K562 (cell line): ENCODE results near the gene TBPL2. TPM values are rescaled to one million over a fixed set of nuclear protein-coding genes. Genes with fewer than 3 reads are reported as not detected.

Experiments used
- ATAC-seq: fragments of 200-7000 bp; cut with Tn5 transposase; 3 replicates; pipeline ENCODE4 v1.9.1; 2020; ENCODE audit warnings: moderate library complexity
- BruUV-seq: library from RNA; stranded (reverse); fragments of 400-500 nt; replicated peaks from 2 replicates; lab custom pipeline; 2021; lab: Mats Ljungman, UMichigan
- CTCF ChIA-PET: fragments of 300-600 bp; formaldehyde crosslinking; extraction: SDS; loops from one replicate; lab custom pipeline; 2021; ENCODE audit warnings: low intra/inter-chr PET ratio; lab: Yijun Ruan, JAX
- POLR2A ChIA-PET: fragments of 300-600, 350-650 bp; sonication (Branson Sonifier 250); formaldehyde crosslinking; extraction: SDS; loops from one replicate; lab custom pipeline; 2021; ENCODE audit warnings: antibody characterized with exemption, inconsistent platforms; lab: Yijun Ruan, JAX
- DNase-seq, 4 experiments: peaks; one replicate each; pipeline versions ENCODE4 v3.0.0 to v3.0.0-alpha.2; 2011 to 2018; ENCODE audit warnings: low spot score in 3 of 4, mixed read lengths in 3 of 4; ENCODE audit errors: extremely low read depth in 1 of 4
- FAIRE-seq: peaks from 2 replicates; lab custom pipeline; 2011; peaks lifted over from hg19 to GRCh38; lab: Jason Lieb, UNC
- H2AFZ ChIP-seq: 2 replicates; pipeline ENCODE4 v1.6.0; 2011; ENCODE audit warnings: low read depth, low read length, control low read depth, inconsistent platforms
- H3K27ac ChIP-seq: fragments of 200-600 bp; 3 replicates; pipeline ENCODE4 v1.8.0; 2011; ENCODE audit warnings: low read depth, mild to moderate bottlenecking, control low read depth, inconsistent platforms, low read length, moderate library complexity, mixed read lengths; ENCODE audit errors: extremely low read depth
- H3K27me3 ChIP-seq, 2 experiments: fragments of 300-600 bp in 1 of 2; 2 replicates in 1 of 2; 3 replicates in 1 of 2; pipeline versions ENCODE4 v1.6.0 to v1.8.0; 2011; ENCODE audit warnings: inconsistent platforms in 2 of 2, low read length in 2 of 2, mild to moderate bottlenecking in 1 of 2, mixed read lengths in 1 of 2, moderate library complexity in 1 of 2; ENCODE audit not compliant: control insufficient read depth in 2 of 2, insufficient read depth in 2 of 2
- H3K36me3 ChIP-seq: fragments of 300-600 bp; 3 replicates; pipeline ENCODE4 v1.8.0; 2011; ENCODE audit warnings: mild to moderate bottlenecking, low read length, inconsistent platforms; ENCODE audit not compliant: control insufficient read depth, insufficient read depth
- H3K4me1 ChIP-seq, 2 experiments: fragments of 200-600 bp in 1 of 2; replicated peaks in 1 of 2; 2 replicates in 1 of 2; 3 replicates in 1 of 2; pipeline versions ENCODE4 v1.5.1 to v1.8.0; 2011; ENCODE audit warnings: inconsistent platforms in 2 of 2, low read length in 2 of 2, mild to moderate bottlenecking in 1 of 2, mixed read lengths in 1 of 2, moderate library complexity in 1 of 2; ENCODE audit not compliant: control insufficient read depth in 2 of 2, insufficient read depth in 2 of 2
- H3K4me2 ChIP-seq: 2 replicates; pipeline ENCODE4 v1.6.1; 2011; ENCODE audit warnings: low read length, control low read depth, inconsistent platforms, mixed read lengths; ENCODE audit not compliant: insufficient read depth
- H3K4me3 ChIP-seq: fragments of 200-600 bp; sonication (generic), shearing (Covaris generic); 2 replicates; pipeline ENCODE4 v1.5.1; 2016; ENCODE audit warnings: control low read depth, inconsistent platforms
- H3K79me2 ChIP-seq: fragments of 200-600 bp; 3 replicates; pipeline ENCODE4 v1.8.0; 2011; ENCODE audit warnings: low read length, inconsistent platforms; ENCODE audit not compliant: control insufficient read depth, insufficient read depth
- H3K9ac ChIP-seq, 2 experiments: 2 replicates each; pipeline versions ENCODE4 v1.6.0 to v1.6.1; 2011; ENCODE audit warnings: low read depth in 2 of 2, low read length in 2 of 2, control low read depth in 1 of 2, inconsistent platforms in 1 of 2, mild to moderate bottlenecking in 1 of 2, mixed read lengths in 1 of 2; ENCODE audit not compliant: insufficient read depth in 1 of 2
- H3K9me1 ChIP-seq: one replicate; pipeline ENCODE4 v1.6.0; 2011; ENCODE audit warnings: inconsistent platforms, mild to moderate bottlenecking, low read length, moderate library complexity; ENCODE audit not compliant: control insufficient read depth, insufficient read depth
- H3K9me3 ChIP-seq: replicated peaks from 2 replicates; pipeline ENCODE4 v1.5.1; 2011; ENCODE audit warnings: low read depth, low read length, inconsistent platforms; ENCODE audit not compliant: control insufficient read depth, insufficient read depth
- H4K20me1 ChIP-seq: replicated peaks from 2 replicates; pipeline ENCODE4 v1.6.1; 2011; ENCODE audit warnings: low read length, inconsistent platforms, mixed read lengths; ENCODE audit not compliant: control insufficient read depth, insufficient read depth
- FOSL1 ChIP-seq: fragments of 200-800 bp; sonication (Bioruptor generic); conservative IDR thresholded peaks from 2 replicates; pipeline ENCODE4 v1.6.1; 2016; ENCODE audit warnings: missing genetic modification characterization, missing compliant biosample characterization
- NFRKB ChIP-seq: fragments of 450-650 bp; IDR thresholded peaks from 2 replicates; pipeline ENCODE4 v1.6.1; 2016; ENCODE audit warnings: low read depth
- TBL1XR1 ChIP-seq, 2 experiments: IDR thresholded peaks; 2 replicates each; pipeline ENCODE4 v1.6.1; 2012; ENCODE audit warnings: improper control_type of control experiment in 2 of 2, low read length in 2 of 2, mild to moderate bottlenecking in 1 of 2
- WGBS: fragments of 100-300 bp; shearing (Covaris generic); methylation state at CpG from one replicate; pipeline ENCODE4 v1.1.6; 2016; ENCODE audit warnings: low coverage, mixed read lengths; ENCODE audit not compliant: insufficient coverage; ENCODE audit errors: missing lambda C conversion rate; 5-methylcytosine and 5-hydroxymethylcytosine counted together
- in situ Hi-C: fragments of 300-500 bp; cut with MboI; formaldehyde crosslinking; loops from 4 replicates; pipeline ENCODE4 v1.15.0; 2018; ENCODE audit warnings: inconsistent platforms, mixed read lengths
- intact Hi-C: fragments of 100-400 bp; cut with micrococcal nuclease; formaldehyde crosslinking; loops from 2 replicates; pipeline ENCODE4 v1.14.2; 2022
- polyA plus RNA-seq, 8 experiments: library from polyadenylated mRNA; depleted of rRNA in 4 of 8; stranded (reverse) in 5 of 8; unstranded in 3 of 8; fragments of >200 nt; fragmentation: Nextera tagmentation in 2 of 8; fragmentation: Illumina TruSeq in 1 of 8; extraction: Ambion mirVana in 2 of 8; extraction: Trizol in 1 of 8; gene quantifications; 2 replicates each; pipeline versions ENCODE4 v1.2.1 to v1.2.3, GENCODE V29; 2011 to 2014; ENCODE audit warnings: inconsistent platforms in 1 of 8, missing spikeins in 1 of 8
- total RNA-seq, 7 experiments: library from RNA; depleted of rRNA in 6 of 7; stranded (reverse); fragments of >200 nt in 6 of 7; fragmentation: Illumina TruSeq in 2 of 7; extraction: Trizol in 2 of 7; gene quantifications; 2 replicates each; pipeline versions ENCODE4 v1.2.1 to v1.2.3, GENCODE V29; 2011 to 2021; ENCODE audit warnings: low replicate concordance in 1 of 7
- TF ChIP-seq, protein P1 (sequence below): sonication (generic); formaldehyde crosslinking; IDR thresholded peaks from 2 replicates; pipeline ENCODE4 v1.8.1; 2023; ENCODE audit warnings: mild to moderate bottlenecking, missing genetic modification reagents
- TF ChIP-seq, protein P2 (sequence below), 2 experiments: fragments of 450-650 bp in 1 of 2; sonication (generic) in 1 of 2; formaldehyde crosslinking in 1 of 2; IDR thresholded peaks in 1 of 2; conservative IDR thresholded peaks in 1 of 2; 2 replicates each; pipeline versions ENCODE4 v1.6.1 to v1.8.1; 2016 to 2023; ENCODE audit warnings: mild to moderate bottlenecking in 2 of 2, moderate library complexity in 2 of 2, inconsistent platforms in 1 of 2, missing genetic modification reagents in 1 of 2

The TBPL2 gene
- total and polyA plus RNA-seq, 9 of the 15 experiments (the other 6 are each of a cell fraction or from before 2014, with no cell fraction given): not detected

DNA sequence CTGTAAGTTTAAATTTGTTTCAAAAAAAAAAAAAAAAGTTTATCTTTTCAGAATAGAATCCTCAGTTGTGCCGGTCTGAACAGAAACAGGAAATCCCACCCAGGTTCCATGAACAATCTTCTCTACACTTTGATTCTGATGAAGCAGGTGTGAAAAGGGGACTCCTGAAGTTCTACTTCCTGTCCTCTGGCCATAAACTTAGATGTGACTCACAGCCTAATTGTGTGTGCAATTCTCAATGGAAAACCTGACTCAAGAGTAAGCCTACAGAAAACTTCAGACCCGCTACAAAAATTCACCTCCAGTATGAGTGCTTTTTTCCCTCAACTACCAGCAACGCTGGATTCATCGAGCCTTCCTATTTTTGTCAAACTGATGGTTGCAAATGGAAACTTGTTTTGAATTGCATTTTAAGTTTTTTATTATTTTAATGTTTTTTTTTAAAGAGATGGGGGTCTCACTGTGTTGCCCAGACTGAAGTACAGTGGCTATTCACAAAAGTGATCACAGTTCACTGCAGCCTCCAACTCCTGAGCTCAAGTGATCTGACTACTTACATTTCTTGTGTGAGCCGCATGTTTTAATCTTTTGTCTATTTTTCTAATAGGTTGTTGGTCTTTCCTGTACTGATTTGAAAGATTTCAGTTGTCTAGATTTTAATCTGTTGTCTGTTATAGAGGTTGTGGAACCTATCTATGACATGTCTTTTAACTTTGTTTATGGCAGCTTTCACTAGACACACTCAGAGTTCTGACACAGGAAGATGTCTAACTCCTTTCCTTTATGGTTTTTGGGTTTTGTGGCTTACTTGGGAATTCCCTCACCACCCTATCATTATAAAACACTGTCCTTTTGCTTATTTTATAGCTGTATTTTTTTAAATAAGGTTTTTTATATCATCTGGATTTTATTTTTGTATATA is 66.4 kb downstream of the TBPL2 start:
- ChIA-PET POLR2A (interaction anchor here (1.2 to 1.9 kb wide), 2 partner anchors 9 to 18 kb away, joined by 3 to 9 read pairs; no protein-coding TSS in a partner anchor), CTCF (no interaction called here)
- Histone ChIP-seq H2AFZ (no peak overlapping the region), H3K79me2 (no peaks in the 10 kb centered on the region), H3K4me1 (peaks cover 18 to 25% of the 10 kb centered on the region in 2 experiments; a peak in 4 of 5 replicates), H3K27ac (no peak overlapping the region), H3K27me3 (no peaks in the 10 kb centered on the region), H4K20me1 (no peaks in the 10 kb centered on the region), H3K36me3 (peaks cover 28% of the 10 kb centered on the region), H3K9ac (no peak overlapping the region), H3K4me2 (no peak overlapping the region), H3K9me1 (no peaks in the 10 kb centered on the region), H3K9me3 (no peaks in the 10 kb centered on the region)
- intact Hi-C loops (loop anchor here (10.0 kb wide), 1 partner anchor 51 kb away; no protein-coding TSS in a partner anchor), in situ Hi-C loops (no loop called here)
- WGBS: 77% methylated on average over 5 of the region's 5 CpGs
- ATAC-seq (no peak), DNase-seq (no peak), FAIRE-seq (no peak)
- no TSS peak for BruUV-seq
- TF ChIP-seq TBL1XR1 (IDR thresholded peaks at IDR 0.05; ENCODE audit: low read length in 2 of 2): no peak
- peak; percentile 30; the same call in 1 of the 2 replicates for TF ChIP-seq FOSL1 (tag)
- TF ChIP-seq NFRKB: no peak
- TF ChIP-seq, protein P1, sequence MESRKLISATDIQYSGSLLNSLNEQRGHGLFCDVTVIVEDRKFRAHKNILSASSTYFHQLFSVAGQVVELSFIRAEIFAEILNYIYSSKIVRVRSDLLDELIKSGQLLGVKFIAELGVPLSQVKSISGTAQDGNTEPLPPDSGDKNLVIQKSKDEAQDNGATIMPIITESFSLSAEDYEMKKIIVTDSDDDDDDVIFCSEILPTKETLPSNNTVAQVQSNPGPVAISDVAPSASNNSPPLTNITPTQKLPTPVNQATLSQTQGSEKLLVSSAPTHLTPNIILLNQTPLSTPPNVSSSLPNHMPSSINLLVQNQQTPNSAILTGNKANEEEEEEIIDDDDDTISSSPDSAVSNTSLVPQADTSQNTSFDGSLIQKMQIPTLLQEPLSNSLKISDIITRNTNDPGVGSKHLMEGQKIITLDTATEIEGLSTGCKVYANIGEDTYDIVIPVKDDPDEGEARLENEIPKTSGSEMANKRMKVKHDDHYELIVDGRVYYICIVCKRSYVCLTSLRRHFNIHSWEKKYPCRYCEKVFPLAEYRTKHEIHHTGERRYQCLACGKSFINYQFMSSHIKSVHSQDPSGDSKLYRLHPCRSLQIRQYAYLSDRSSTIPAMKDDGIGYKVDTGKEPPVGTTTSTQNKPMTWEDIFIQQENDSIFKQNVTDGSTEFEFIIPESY (CRISPR knock-in tag): peak; percentile 20; the same call in 1 of the 2 replicates
- TF ChIP-seq, protein P2, sequence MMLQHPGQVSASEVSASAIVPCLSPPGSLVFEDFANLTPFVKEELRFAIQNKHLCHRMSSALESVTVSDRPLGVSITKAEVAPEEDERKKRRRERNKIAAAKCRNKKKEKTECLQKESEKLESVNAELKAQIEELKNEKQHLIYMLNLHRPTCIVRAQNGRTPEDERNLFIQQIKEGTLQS (IDR thresholded peaks at IDR 0.05): peak; percentile 39; the same call in 1 of the 2 replicates
- TF ChIP-seq, protein P2 (CRISPR knock-in tag; conservative IDR thresholded peaks at IDR 0.05): no peak
- TF ChIP-seq, all 486 proteins: peak for 3
- no peak overlapping the region for H3K4me3 ChIP-seq
